Progenitor cell of endocrine pancreas (in vitro differentiated cells): ENCODE data around the gene C6. TPM values are rescaled to one million over a fixed set of nuclear protein-coding genes. Genes with fewer than 3 reads are reported as not detected.

Source experiments
- DNase-seq: peaks from one replicate; pipeline ENCODE4 v3.0.0; 2021; ENCODE audit warnings: low spot score; ENCODE audit not compliant: unreplicated experiment
- H3K27ac Mint-ChIP-seq: 2 replicates; pipeline ENCODE4 v1.8.0; 2021; ENCODE audit warnings: mild to moderate bottlenecking, moderate library complexity, mixed read lengths
- H3K27me3 Mint-ChIP-seq: 2 replicates; pipeline ENCODE4 v1.8.0; 2021; ENCODE audit warnings: mixed read lengths
- H3K36me3 Mint-ChIP-seq: 2 replicates; pipeline ENCODE4 v1.8.0; 2022; ENCODE audit warnings: mixed read lengths; ENCODE audit not compliant: insufficient read depth
- H3K4me1 Mint-ChIP-seq: 2 replicates; pipeline ENCODE4 v1.8.0; 2021; ENCODE audit warnings: low read depth, mixed read lengths
- H3K4me3 Mint-ChIP-seq: 2 replicates; pipeline ENCODE4 v1.8.0; 2021; ENCODE audit warnings: low read depth, mild to moderate bottlenecking, moderate library complexity, mixed read lengths
- H3K9me3 Mint-ChIP-seq: 2 replicates; pipeline ENCODE4 v1.8.0; 2021; ENCODE audit warnings: low read depth, mixed read lengths
- long read RNA-seq: library from polyadenylated mRNA; unstranded; transcript quantifications from one replicate; pipeline ENCODE4 v2.0.0, GENCODE V29; 2020
- total RNA-seq: library from RNA; stranded (reverse); gene quantifications from 2 replicates; pipeline ENCODE4 v1.2.1, GENCODE V29; 2021
- TF ChIP-seq, protein P1 (sequence below): fragments of 200-600 bp; sonication (generic); IDR thresholded peaks from one replicate; pipeline ENCODE4 v1.5.0; 2021; ENCODE audit warnings: antibody characterized with exemption, mild to moderate bottlenecking; ENCODE audit not compliant: unreplicated experiment

The C6 gene
- 0.74 and 0.95 TPM in 2 replicates for total RNA-seq
- long read RNA-seq, partial matches to known transcripts = 3 of 7 reads
- long read RNA-seq, other reads (novel, unspliced or antisense) = 2 of 7 reads

DNA sequence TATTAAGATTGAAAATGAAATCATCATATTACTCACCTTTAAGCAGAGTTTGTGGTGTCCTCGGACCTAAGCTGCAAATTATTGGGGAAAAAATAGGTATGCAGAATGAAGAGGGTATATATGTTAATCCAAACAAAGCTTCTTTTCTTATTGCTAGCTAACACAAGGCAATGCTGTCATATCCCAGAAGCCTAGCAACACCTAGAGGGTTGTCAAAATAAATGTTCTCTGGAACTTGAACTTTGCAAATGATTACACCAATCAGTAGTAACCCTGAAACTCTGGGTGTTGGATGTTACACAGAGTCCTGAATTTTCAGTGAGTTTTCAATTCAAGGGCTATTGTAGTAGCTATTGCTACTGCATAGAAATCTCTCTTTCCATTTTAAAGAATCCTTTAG, at the start of gene C6:
C6 (minus strand) TSS at position 193 of the 400 bp plus-strand sequence. CDS start 10,302 bp downstream, outside the sequence.
- H3K9me3 Mint-ChIP-seq = peaks cover 6% of the 10 kb centered on the region
- TF ChIP-seq, protein P1, sequence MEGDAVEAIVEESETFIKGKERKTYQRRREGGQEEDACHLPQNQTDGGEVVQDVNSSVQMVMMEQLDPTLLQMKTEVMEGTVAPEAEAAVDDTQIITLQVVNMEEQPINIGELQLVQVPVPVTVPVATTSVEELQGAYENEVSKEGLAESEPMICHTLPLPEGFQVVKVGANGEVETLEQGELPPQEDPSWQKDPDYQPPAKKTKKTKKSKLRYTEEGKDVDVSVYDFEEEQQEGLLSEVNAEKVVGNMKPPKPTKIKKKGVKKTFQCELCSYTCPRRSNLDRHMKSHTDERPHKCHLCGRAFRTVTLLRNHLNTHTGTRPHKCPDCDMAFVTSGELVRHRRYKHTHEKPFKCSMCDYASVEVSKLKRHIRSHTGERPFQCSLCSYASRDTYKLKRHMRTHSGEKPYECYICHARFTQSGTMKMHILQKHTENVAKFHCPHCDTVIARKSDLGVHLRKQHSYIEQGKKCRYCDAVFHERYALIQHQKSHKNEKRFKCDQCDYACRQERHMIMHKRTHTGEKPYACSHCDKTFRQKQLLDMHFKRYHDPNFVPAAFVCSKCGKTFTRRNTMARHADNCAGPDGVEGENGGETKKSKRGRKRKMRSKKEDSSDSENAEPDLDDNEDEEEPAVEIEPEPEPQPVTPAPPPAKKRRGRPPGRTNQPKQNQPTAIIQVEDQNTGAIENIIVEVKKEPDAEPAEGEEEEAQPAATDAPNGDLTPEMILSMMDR = no peak
- no peaks in the 10 kb centered on the region for H3K27me3 Mint-ChIP-seq
- DNase-seq = no peak
- H3K4me3 Mint-ChIP-seq = no peak within 1 kb of the TSS
- H3K36me3 Mint-ChIP-seq = no peaks in the 10 kb centered on the region
- peaks cover 18% of the 10 kb centered on the region for H3K4me1 Mint-ChIP-seq
- peak within 1 kb of the TSS; percentile 4 for H3K27ac Mint-ChIP-seq

- H3K36me3 Mint-ChIP-seq = no peaks in the 10 kb centered on the region
- DNase-seq = no peak
- H3K4me1 Mint-ChIP-seq = no peaks in the 10 kb centered on the region
- no peaks in the 10 kb centered on the region for H3K9me3 Mint-ChIP-seq
- no peak overlapping the region for H3K4me3 Mint-ChIP-seq
- no peak overlapping the region for H3K27ac Mint-ChIP-seq
- TF ChIP-seq, protein P1 = no peak
- H3K27me3 Mint-ChIP-seq = no peaks in the 10 kb centered on the region
These were observed 43.1 kb upstream of the C6 start for GRCh38 chr5:41256400-41256799.

DNA sequence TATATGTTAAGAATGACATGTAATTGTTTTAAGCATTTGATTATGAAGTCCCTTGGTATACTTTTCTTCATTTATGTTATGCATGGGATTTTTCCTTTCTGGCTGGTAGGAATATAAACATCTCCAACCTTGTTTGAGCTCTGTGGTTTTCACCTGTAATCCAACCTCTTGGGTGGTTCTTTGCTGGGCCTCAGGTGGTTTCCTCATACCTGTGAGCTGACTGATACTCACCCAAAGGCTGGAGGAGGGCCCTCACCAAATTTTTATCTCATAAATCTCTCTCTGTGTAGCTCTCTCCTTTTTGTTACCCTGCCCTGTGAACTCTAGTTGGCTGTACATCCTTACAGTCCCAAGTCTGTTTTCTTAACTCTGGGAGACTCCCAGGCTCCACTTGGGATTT, 39.8 kb upstream of the C6 start:
- TF ChIP-seq, protein P1 = no peak
- no peak overlapping the region for H3K27ac Mint-ChIP-seq
- no peaks in the 10 kb centered on the region for H3K36me3 Mint-ChIP-seq
- no peak for DNase-seq
- H3K4me3 Mint-ChIP-seq = no peak overlapping the region
- no peaks in the 10 kb centered on the region for H3K27me3 Mint-ChIP-seq
- H3K4me1 Mint-ChIP-seq = peaks cover 9% of the 10 kb centered on the region
- H3K9me3 Mint-ChIP-seq = peaks cover 10% of the 10 kb centered on the region

GRCh38 chr5:41252036-41252435, 38.7 kb upstream of the C6 start:
- H3K9me3 Mint-ChIP-seq = peaks cover 12% of the 10 kb centered on the region
- no peak overlapping the region for H3K27ac Mint-ChIP-seq
- no peak for DNase-seq
- H3K27me3 Mint-ChIP-seq = no peaks in the 10 kb centered on the region
- H3K4me3 Mint-ChIP-seq = no peak overlapping the region
- H3K36me3 Mint-ChIP-seq = no peaks in the 10 kb centered on the region
- peaks cover 9% of the 10 kb centered on the region for H3K4me1 Mint-ChIP-seq
- TF ChIP-seq, protein P1 = no peak

DNA sequence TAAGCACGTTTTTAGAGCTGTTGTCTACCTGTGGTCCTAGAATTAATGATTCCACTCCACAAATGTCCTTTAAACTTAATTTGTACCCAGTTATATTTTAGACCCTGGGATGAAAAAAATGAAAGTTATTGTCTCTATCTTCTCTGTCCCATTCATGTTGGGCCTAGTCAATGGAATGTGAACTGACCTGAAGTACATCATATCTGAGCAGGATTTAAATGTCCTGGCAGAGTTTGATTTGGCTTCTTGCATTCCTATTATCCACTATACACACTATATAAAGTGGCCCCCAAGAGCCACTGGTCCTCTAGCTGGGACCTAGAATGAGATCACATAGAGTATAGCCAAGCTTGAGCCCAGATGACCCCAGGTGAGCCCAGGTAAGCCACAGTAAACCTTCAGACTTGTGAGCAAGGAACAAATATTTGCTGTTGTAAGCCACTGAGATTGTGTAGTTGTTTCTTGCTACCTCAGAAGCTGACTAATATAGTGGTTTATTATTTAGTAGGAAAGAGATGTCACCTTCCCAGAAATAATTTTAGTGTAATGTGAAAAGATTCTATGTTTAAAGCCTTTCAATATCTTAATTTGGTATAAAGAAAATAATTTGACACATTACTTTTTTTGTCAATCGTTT, 37.1 kb upstream of the C6 start:
- H3K4me3 Mint-ChIP-seq = no peak overlapping the region
- H3K9me3 Mint-ChIP-seq = peaks cover 12% of the 10 kb centered on the region
- no peaks in the 10 kb centered on the region for H3K36me3 Mint-ChIP-seq
- no peaks in the 10 kb centered on the region for H3K27me3 Mint-ChIP-seq
- no peak overlapping the region for H3K27ac Mint-ChIP-seq
- no peak for DNase-seq
- H3K4me1 Mint-ChIP-seq = peaks cover 9% of the 10 kb centered on the region
- TF ChIP-seq, protein P1 = no peak
